Activated CD4-positive, alpha-beta T cell treated with anti-CD3 and anti-CD28 coated beads, Interleukin-2, amount 50 U/mL, for 48 hours (primary cell): ENCODE results near the gene ELOVL6.
"Not testable (repeated sequence)": the region's sequence is repeated elsewhere in the genome, so short reads cannot be mapped to it uniquely, and the experiment has no call there.

ENCODE experiments used
- DNase-seq, 2 experiments: peaks; one replicate each; pipeline ENCODE4 v3.0.0-alpha.2; 2020

ELOVL6 gene

GRCh38 chr4:110073053-110073845 lies 125.2 kb downstream of the ELOVL6 start:
- no peak for DNase-seq

- DNase-seq: no peak
Measured at GRCh38 chr4:110071466-110071865, 126.9 kb downstream of the ELOVL6 start.

DNA sequence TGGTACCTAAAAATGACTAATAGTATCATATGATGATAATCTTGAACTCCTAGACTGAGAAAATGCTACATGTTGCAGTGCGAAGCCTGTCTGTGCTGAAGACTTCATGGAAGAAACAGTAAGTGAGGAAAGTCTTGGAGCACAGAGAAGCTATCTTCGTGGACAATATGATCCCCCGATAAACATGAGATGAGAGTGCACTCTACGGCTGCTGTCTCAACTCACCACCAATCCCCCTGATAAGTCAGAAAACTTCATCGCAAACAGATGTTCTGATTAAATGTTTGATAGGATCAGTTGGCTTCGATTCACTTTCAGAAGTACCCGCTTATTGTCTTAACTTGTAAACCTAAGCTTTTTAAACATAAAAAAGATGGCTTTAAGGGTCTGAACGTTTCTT lies 130.2 kb downstream of the ELOVL6 start:
- DNase-seq: no peak

GRCh38 chr4:110064934-110065333 lies 133.5 kb downstream of the ELOVL6 start:
- DNase-seq: no peak

- no peak for DNase-seq
Measured at GRCh38 chr4:110064295-110064694, 134.1 kb downstream of the ELOVL6 start.

GRCh38 chr4:110062166-110062565 lies 136.2 kb downstream of the ELOVL6 start:
- no peak for DNase-seq

GRCh38 chr4:110061076-110061475 lies 137.3 kb downstream of the ELOVL6 start:
- no peak for DNase-seq

DNA sequence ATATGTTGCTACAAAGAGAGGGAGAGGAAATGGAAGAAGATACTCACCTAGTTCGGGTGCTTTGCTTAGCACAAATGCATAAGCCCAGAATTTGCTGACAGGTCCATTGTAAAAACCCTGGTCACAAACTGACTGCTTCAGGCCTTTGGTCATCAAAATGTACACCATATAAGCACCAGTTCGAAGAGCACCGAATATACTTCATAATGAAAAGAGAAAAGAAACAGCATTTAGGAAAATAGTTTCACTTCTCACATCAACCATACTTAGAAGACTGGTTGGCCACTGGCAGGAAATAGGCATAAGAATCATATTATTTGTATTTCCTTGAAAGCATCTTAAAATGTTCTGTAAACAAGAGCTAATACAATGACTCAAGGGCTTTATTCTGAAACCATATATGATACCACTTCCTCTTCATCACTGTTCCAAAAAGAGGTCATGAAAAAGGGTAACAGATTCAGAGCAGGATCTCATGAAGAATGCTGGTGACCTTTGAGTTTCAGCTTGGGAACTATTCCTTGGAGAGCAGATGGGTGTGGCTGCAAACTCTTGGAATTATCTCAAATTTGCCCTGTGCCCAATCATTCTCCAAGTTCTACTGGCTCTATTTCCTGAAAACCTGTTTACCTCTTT lies 138.7 kb downstream of the ELOVL6 start:
- DNase-seq: no peak

- DNase-seq: no peak
Measured at GRCh38 chr4:110058677-110059076, 139.7 kb downstream of the ELOVL6 start.

DNA sequence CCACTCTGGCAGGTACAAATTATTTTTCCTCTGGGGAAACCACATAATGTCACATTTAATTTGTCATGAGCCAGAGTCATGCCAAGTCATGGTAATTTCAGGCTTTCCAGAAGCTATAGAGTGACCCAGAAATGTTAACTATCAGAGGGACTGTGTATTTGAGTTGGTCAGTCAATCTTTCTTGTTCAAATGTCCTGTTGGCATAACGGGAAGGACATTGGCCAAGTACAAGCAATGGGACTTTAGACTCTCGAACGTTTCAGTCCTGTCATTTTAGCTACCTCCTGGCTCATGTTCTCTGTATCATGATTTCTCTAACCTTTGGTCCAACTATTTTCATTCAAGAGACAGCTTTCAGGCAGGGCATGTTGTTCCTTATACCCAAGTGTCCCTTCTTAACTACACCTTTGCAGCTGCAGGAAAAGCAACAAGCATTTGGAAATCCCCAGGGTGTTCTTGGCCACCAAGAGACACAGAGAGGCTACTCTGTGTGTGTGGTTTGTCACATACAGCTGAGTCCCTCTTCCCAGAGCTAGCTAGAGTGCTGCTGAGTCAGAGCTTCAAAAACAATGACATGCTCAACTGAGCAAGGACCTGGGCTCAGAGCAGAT lies 143.2 kb downstream of the ELOVL6 start:
- DNase-seq: peak in 1 of 2 experiments; percentile 9

- peak; percentile 42 to 59 for DNase-seq
Measured at GRCh38 chr4:110049951-110050925, 148.2 kb downstream of the ELOVL6 start.

GRCh38 chr4:110046588-110047049 lies 151.8 kb downstream of the ELOVL6 start:
- no peak for DNase-seq

- no peak for DNase-seq
Measured at GRCh38 chr4:110042545-110043517, 155.6 kb downstream of the ELOVL6 start.

DNA sequence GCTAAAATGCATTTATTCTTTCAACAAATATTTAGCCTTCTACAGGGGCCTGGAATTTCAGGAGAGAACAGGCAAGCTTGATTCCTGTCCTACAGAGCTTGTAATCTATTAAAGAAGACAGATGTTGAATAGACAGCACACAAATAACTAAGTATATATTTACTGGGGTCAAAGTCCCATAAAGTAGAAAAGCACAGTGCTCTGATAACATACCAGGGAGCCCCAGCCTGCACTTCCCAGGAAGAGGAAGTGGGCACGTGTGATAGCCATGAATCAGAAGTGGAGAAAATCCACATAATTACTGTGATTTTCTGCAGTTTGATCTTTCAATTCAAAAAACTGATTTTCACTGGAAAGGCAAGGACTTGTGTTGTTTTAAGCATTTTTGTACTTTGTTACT lies 156.7 kb downstream of the ELOVL6 start:
- DNase-seq: no peak

DNA sequence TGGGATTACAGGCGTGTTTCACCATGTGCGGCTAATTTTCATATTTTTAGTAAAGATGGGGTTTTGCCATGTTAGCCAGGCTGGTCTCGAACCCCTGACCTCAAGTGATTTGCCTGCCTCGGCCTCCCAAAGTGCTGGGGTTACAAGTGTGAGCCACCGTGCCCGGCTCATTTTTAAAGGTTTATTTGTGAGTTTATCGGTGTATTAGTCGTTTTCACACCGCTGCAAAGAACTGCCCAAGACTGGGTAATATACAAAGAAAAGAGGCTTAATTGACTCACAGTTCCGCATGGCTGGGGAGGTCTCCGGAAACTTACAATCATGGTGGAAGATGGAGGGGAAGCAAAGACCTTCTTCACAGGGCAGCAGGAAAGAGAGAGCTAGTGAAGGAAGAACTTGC lies 159.3 kb downstream of the ELOVL6 start:
- DNase-seq: not testable (repeated sequence)

DNA sequence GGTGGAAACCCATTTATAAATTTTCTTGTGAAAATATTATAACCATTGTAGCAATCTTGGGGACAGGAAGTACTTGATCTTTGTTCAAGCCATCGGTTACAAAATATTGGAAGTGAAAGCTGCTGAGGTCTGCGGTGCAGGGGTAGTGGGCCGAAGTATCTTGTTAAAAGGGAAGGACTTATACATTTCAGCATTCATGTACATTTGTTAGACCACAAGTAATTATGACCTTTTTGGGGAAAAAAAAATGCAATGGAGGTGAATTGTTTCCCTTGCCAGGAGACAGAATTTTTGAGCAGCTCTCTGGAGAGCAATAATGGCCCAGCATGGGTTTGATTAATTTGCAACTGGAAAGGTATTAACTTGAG lies 164.4 kb downstream of the ELOVL6 start:
- no peak for DNase-seq

- no peak for DNase-seq
Measured at GRCh38 chr4:110033355-110034025, 164.9 kb downstream of the ELOVL6 start.

DNA sequence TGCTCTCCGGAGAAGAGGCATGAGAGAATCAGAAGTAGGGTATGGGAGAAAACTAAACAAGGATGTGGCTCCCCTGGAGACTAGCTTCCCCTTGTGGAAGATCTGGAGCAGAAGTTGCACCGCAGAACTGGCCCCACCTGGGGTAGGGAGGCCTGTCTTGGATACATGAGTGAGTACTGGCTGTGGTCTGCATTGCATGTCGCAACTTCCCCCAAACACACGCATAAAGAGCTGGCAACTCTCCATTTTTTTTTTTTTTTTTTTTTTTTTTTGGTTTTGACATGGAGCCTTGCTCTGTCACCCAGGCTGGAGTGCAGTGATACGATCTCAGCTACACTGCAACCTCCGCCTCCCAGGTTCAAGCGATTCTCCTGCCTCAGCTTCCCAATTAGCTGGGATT lies 165.8 kb downstream of the ELOVL6 start:
- DNase-seq: no peak

- no peak for DNase-seq
Measured at GRCh38 chr4:110025718-110026117, 172.7 kb downstream of the ELOVL6 start.

GRCh38 chr4:110025056-110025455 lies 173.4 kb downstream of the ELOVL6 start:
- DNase-seq: no peak

DNA sequence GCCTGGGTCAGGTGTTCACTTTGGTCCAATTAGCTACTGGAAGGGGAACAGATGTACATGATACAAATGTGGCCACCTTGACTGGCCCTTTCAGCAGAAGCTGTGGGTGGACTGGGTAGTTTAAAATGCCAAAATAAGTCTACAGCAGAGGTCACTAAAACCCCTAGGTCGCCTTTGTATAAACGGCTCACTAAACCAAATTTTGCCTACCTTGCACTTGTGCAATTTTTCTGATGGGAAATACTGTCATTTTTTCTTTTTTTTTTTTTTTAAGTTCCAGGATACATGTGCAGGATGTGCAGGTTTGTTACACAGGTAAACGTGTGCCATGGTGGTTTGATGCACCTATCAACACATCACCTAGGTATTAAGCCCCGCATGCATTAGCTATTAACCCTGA lies 176.0 kb downstream of the ELOVL6 start:
- no peak for DNase-seq
